ENCODE results near the gene CNGA2. TPM values are rescaled to one million over a fixed set of nuclear protein-coding genes. Genes with fewer than 3 reads are reported as not detected.

Gene CNGA2
- total RNA-seq, 6 donors from 2014 or later = not detected

GRCh38 chrX:151776936-151777335 lies 42.4 kb downstream of the CNGA2 start:
- no peak overlapping the region for H3K27ac ChIP-seq
- no peak for DNase-seq
- WGBS, 2 donors = 80 to 95% methylated on average over 5 of the region's 5 CpGs
- no peaks in the 10 kb centered on the region for H3K36me3 ChIP-seq
- H3K4me1 ChIP-seq = no peaks in the 10 kb centered on the region
- no peaks in the 10 kb centered on the region for H3K9me3 ChIP-seq
- no peak overlapping the region for H3K4me3 ChIP-seq
- no peaks in the 10 kb centered on the region for H3K27me3 ChIP-seq
- ATAC-seq (ENCODE audit: low FRiP score in 2 of 2) = no peak
- TF ChIP-seq POLR2AphosphoS5 (IDR thresholded peaks at IDR 0.05) = no peak
- TF ChIP-seq EP300 (IDR thresholded peaks at IDR 0.05) = no peak
- TF ChIP-seq POLR2A (IDR thresholded peaks at IDR 0.05) = no peak
- no peak for TF ChIP-seq CTCF (IDR thresholded peaks at IDR 0.05)

DNA sequence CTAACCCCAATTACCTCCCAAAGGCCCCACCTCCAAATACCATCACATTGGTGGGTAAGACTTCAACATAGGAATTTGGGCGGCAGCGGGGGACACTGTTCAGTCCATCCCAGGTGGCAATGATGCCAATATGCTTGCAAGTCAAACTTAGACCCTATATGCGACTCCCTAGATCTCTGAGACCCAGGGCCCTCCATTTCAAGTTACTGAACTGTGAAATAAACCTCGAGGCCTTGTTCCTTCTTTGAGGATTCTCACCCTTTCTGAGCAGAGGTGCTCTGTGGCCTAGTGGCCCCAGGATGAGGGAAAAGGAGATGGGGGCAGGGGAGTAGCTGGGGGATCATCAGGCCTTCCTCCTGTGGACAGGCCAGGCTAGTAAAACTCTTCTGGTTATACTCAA lies 44.7 kb downstream of the CNGA2 start:
- H3K36me3 ChIP-seq = no peaks in the 10 kb centered on the region
- no peaks in the 10 kb centered on the region for H3K27me3 ChIP-seq
- ATAC-seq (ENCODE audit: low FRiP score in 2 of 2) (no peak), DNase-seq (no peak)
- H3K9me3 ChIP-seq = no peaks in the 10 kb centered on the region
- no peak overlapping the region for H3K4me3 ChIP-seq
- no peaks in the 10 kb centered on the region for H3K4me1 ChIP-seq
- no peak overlapping the region for H3K27ac ChIP-seq
- no peak for TF ChIP-seq POLR2AphosphoS5 (IDR thresholded peaks at IDR 0.05)
- no peak for TF ChIP-seq CTCF (IDR thresholded peaks at IDR 0.05)
- no peak for TF ChIP-seq POLR2A (IDR thresholded peaks at IDR 0.05)
- no peak for TF ChIP-seq EP300 (IDR thresholded peaks at IDR 0.05)
- WGBS, 2 donors = 89 to 100% methylated on average over 2 to 4 of the region's 4 CpGs

DNA sequence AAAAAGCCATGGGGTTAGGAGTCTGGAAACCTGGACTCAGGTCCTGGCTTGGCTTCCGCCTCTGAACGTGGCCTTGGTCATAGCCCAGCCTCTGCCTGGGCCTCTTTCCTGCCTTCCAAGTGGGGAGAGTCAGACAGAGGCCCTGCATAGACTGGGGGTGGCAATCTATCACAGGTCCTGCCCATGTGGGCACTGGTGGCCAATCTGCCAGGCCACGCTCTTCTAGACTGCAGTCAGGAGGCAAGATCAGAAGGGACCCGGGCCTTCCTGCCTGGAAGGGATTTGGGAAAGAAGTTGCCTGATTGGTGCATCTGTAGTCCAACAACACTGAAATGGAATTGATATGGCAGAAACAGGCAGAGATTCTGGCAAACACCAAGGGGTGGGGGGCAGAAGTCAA lies 46.1 kb downstream of the CNGA2 start:
- Histone ChIP-seq H3K4me1 (no peaks in the 10 kb centered on the region), H3K9me3 (no peaks in the 10 kb centered on the region), H3K27me3 (no peaks in the 10 kb centered on the region), H3K36me3 (no peaks in the 10 kb centered on the region), H3K27ac (no peak overlapping the region), H3K4me3 (no peak overlapping the region)
- TF ChIP-seq POLR2AphosphoS5 (IDR thresholded peaks at IDR 0.05) = no peak
- no peak for TF ChIP-seq EP300 (IDR thresholded peaks at IDR 0.05)
- TF ChIP-seq POLR2A (IDR thresholded peaks at IDR 0.05) = no peak
- no peak for TF ChIP-seq CTCF (IDR thresholded peaks at IDR 0.05)
- no peak for ATAC-seq (ENCODE audit: low FRiP score in 2 of 2)
- 75% methylated on average over 4 of the region's 4 CpGs; no CpG with 5 or more reads in 1 of the 2 donors for WGBS, 2 donors
- DNase-seq = no peak

DNA sequence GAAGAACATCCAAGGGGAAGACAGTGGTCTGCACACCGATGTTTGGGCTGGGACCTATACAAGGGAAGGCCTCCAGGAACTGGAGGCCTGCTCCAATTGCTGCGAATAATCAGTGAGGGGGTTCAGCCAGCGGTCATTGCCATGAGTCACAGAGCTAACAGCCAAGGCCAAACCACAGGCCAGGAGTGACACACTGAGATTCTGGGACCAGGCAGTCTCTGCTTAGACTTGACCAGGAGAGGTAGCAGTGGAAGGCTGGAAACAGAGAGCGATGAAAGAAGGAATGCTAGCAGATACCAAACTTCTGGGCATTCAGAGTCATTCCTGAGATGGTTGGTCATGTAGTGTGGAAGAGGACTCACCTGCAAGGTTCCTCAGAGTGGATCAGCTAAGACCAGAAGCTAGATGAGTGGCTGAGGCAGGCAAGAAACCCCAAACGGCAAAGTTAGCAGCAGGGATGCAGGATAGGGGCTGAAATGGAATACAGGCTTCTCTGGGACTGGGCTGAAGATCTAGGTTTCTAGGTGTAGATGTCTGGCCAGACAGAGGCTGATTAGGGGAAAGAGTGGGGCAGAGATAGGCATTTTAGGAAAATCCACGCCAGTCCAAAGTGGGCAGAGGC lies 54.7 kb downstream of the CNGA2 start:
- peak; percentile 32 to 90 for ATAC-seq (ENCODE audit: low FRiP score in 2 of 2)

More for the DNA sequence above, 54.7 kb downstream of the CNGA2 start:
- H3K36me3 ChIP-seq = no peaks in the 10 kb centered on the region
- DNase-seq = no peak
- H3K27ac ChIP-seq = no peak overlapping the region
- no peak overlapping the region for H3K4me3 ChIP-seq
- no peak for TF ChIP-seq CTCF (IDR thresholded peaks at IDR 0.05)
- TF ChIP-seq POLR2AphosphoS5 (IDR thresholded peaks at IDR 0.05) = no peak
- no peak for TF ChIP-seq EP300 (IDR thresholded peaks at IDR 0.05)
- no peak for TF ChIP-seq POLR2A (IDR thresholded peaks at IDR 0.05)
- 70 to 92% methylated on average over 5 to 6 of the region's 6 CpGs for WGBS, 2 donors
- no peaks in the 10 kb centered on the region for H3K9me3 ChIP-seq
- H3K27me3 ChIP-seq = no peaks in the 10 kb centered on the region
- no peaks in the 10 kb centered on the region for H3K4me1 ChIP-seq

Data from upper lobe of left lung (tissue), 6 donors.